ENCODE results near the gene CDC42EP2. TPM values are rescaled to one million over a fixed set of nuclear protein-coding genes. Genes with fewer than 3 reads are reported as not detected.

CDC42EP2 gene
- total and polyA plus RNA-seq, 8 donors: 0.89 to 22.0 (median 15.1) TPM; not detected in 1

DNA sequence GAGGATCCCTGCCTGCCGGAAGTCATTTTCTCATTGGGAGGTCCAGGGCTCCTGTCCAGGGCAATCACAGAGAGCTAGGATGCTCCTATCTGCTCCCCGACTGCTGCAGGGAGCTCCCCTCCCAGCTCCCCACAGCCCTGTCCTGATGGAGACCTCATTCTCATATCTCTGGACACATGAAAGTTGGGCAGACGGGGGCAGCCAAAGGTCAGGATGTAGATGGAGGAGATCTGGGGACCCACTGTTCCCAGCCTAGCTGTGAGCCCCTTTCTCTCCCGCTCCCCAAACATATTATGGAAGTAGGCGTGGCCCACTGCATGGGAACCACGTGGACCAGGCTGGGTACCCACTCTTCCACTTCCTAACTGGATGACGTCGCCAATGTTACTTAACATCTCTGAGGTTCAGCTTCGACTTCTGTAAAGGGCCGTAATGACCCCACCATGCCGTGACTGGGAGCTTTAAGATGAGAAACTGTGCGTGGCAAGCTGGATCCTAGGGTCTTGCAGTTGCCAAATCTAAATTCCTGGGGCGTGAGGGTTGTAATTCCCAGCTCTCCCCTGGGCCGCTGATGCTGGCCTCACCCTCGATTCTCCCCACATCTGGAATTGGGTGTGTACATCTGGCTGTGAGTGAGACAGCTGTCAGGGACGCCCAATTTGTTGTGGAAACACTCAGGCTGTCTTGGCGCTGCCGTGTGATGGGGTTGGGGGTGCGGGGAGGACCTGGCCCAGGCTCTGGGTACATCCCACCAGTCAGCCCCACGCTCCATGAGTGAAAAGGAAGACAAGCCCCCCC lies 1.8 kb downstream of the CDC42EP2 start:
- Histone ChIP-seq H3K9me3 (no peaks in the 10 kb centered on the region), H3K27ac (peak overlapping the region; percentile 85 to 96 (median 92)), H3K27me3 (no peaks in the 10 kb centered on the region), H3K4me3 (peak overlapping the region; percentile 70 to 98 (median 88)), H3K4me1 (peaks cover 28 to 84% (median 74%) of the 10 kb centered on the region in 4 donors), H3K36me3 (peaks cover 11 to 24% (median 13%) of the 10 kb centered on the region in 4 donors)
- intact Hi-C loops (cut with DNase I; ENCODE audit: low total_unique reads): no loop called here
- DNase-seq: peak in 1 of 2 donors; percentile 83
- TF ChIP-seq EP300 (IDR thresholded peaks at IDR 0.05): no peak
- peak in 1 of 3 donors; percentile 25 for TF ChIP-seq POLR2AphosphoS5 (IDR thresholded peaks at IDR 0.05)
- WGBS, 5 donors: 21 to 44% (median 30%) methylated on average over 8 to 20 of the region's 20 CpGs

- H3K4me3 ChIP-seq: peak overlapping the region; percentile 70 to 98 (median 88)
- peaks cover 18 to 32% (median 20%) of the 10 kb centered on the region in 4 donors for H3K36me3 ChIP-seq
- no peaks in the 10 kb centered on the region for H3K27me3 ChIP-seq
- peak; percentile 6 to 40 (median 13) for TF ChIP-seq POLR2AphosphoS5 (IDR thresholded peaks at IDR 0.05)
- TF ChIP-seq EP300 (IDR thresholded peaks at IDR 0.05): no peak
- TF ChIP-seq, protein P1, sequence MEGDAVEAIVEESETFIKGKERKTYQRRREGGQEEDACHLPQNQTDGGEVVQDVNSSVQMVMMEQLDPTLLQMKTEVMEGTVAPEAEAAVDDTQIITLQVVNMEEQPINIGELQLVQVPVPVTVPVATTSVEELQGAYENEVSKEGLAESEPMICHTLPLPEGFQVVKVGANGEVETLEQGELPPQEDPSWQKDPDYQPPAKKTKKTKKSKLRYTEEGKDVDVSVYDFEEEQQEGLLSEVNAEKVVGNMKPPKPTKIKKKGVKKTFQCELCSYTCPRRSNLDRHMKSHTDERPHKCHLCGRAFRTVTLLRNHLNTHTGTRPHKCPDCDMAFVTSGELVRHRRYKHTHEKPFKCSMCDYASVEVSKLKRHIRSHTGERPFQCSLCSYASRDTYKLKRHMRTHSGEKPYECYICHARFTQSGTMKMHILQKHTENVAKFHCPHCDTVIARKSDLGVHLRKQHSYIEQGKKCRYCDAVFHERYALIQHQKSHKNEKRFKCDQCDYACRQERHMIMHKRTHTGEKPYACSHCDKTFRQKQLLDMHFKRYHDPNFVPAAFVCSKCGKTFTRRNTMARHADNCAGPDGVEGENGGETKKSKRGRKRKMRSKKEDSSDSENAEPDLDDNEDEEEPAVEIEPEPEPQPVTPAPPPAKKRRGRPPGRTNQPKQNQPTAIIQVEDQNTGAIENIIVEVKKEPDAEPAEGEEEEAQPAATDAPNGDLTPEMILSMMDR (IDR thresholded peaks at IDR 0.05): no peak
- TF ChIP-seq POLR2A (IDR thresholded peaks at IDR 0.05): no peak
- peaks cover 30 to 84% (median 74%) of the 10 kb centered on the region in 4 donors for H3K4me1 ChIP-seq
- peak overlapping the region; percentile 85 to 96 (median 92) for H3K27ac ChIP-seq
- DNase-seq: peak; percentile 74 to 88
- 17 to 27% (median 22%) methylated on average over 1 to 13 of the region's 13 CpGs for WGBS, 5 donors
- intact Hi-C loops (cut with DNase I; ENCODE audit: low total_unique reads): no loop called here
- H3K9me3 ChIP-seq: no peaks in the 10 kb centered on the region
Measured at GRCh38 chr11:65317025-65317786, 2.5 kb downstream of the CDC42EP2 start.

GRCh38 chr11:65320386-65321075 lies 5.9 kb downstream of the CDC42EP2 start:
- TF ChIP-seq, protein P1 (IDR thresholded peaks at IDR 0.05): no peak
- TF ChIP-seq EP300 (IDR thresholded peaks at IDR 0.05) (no peak), POLR2AphosphoS5 (IDR thresholded peaks at IDR 0.05) (no peak), POLR2A (IDR thresholded peaks at IDR 0.05) (no peak)
- Histone ChIP-seq H3K27ac (peak overlapping the region in 1 of 5 donors; percentile 10), H3K4me1 (peaks cover 20 to 67% (median 52%) of the 10 kb centered on the region in 4 donors), H3K36me3 (peaks cover 23 to 43% (median 26%) of the 10 kb centered on the region in 4 donors), H3K4me3 (no peak overlapping the region), H3K9me3 (no peaks in the 10 kb centered on the region), H3K27me3 (no peaks in the 10 kb centered on the region)
- intact Hi-C loops (cut with DNase I; ENCODE audit: low total_unique reads): no loop called here
- 54 to 77% (median 68%) methylated on average over 12 to 22 of the region's 22 CpGs for WGBS, 5 donors
- no peak for DNase-seq

DNA sequence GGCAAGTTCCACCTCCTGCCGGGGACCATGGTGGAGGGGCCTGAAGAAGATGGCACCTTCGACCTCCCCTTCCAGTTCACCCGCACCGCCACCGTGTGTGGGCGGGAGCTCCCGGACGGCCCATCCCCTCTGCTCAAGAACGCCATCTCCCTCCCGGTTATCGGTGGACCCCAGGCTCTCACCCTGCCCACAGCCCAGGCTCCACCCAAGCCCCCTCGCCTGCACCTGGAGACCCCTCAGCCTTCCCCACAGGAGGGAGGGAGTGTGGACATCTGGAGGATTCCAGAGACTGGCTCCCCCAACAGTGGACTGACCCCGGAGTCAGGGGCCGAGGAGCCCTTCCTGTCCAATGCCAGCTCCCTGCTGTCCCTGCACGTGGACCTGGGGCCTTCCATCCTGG lies 6.4 kb downstream of the CDC42EP2 start:
- 85 to 93% (median 87%) methylated on average over 15 of the region's 15 CpGs; no CpG with 5 or more reads in 1 of the 5 donors for WGBS, 5 donors
- H3K27ac ChIP-seq: peak overlapping the region in 3 of 5 donors; percentile 10 to 53 (median 15)
- H3K9me3 ChIP-seq: no peaks in the 10 kb centered on the region
- peaks cover 20 to 62% (median 47%) of the 10 kb centered on the region in 4 donors for H3K4me1 ChIP-seq
- no peak for DNase-seq
- H3K36me3 ChIP-seq: peaks cover 23 to 43% (median 26%) of the 10 kb centered on the region in 4 donors
- TF ChIP-seq, protein P1 (IDR thresholded peaks at IDR 0.05): no peak
- no peak for TF ChIP-seq POLR2A (IDR thresholded peaks at IDR 0.05)
- no peak for TF ChIP-seq POLR2AphosphoS5 (IDR thresholded peaks at IDR 0.05)
- TF ChIP-seq EP300 (IDR thresholded peaks at IDR 0.05): no peak
- intact Hi-C loops (cut with DNase I; ENCODE audit: low total_unique reads): no loop called here
- peak overlapping the region in 1 of 4 donors; percentile 6 for H3K4me3 ChIP-seq
- no peaks in the 10 kb centered on the region for H3K27me3 ChIP-seq
